GM12878 (cell line): ENCODE measurements around the gene ZFHX2. TPM values are rescaled to one million over a fixed set of nuclear protein-coding genes. Genes with fewer than 3 reads are reported as not detected.
A peak's percentile ranks its signal among the peaks of the same experiment; 100 is the strongest.

Experiments used
- ATAC-seq: fragments of 200-7000 bp; cut with Tn5 transposase; 3 replicates; pipeline ENCODE4 v1.9.1; 2020; ENCODE audit warnings: mild to moderate bottlenecking, moderate library complexity
- BruUV-seq: library from RNA; stranded (reverse); fragments of 400-500 nt; replicated peaks from 2 replicates; lab custom pipeline; 2021; lab: Mats Ljungman, UMichigan
- CTCF ChIA-PET: fragments of 300-600 bp; sonication (Branson Sonifier 250); formaldehyde crosslinking; extraction: SDS; loops from one replicate; lab custom pipeline; 2021; ENCODE audit warnings: inconsistent platforms; lab: Yijun Ruan, JAX
- POLR2A ChIA-PET: fragments of 350-600 bp; formaldehyde crosslinking; extraction: SDS; loops from one replicate; lab custom pipeline; 2021; ENCODE audit warnings: inconsistent platforms; lab: Charles Lee
- RAD21 ChIA-PET: fragments of 300-600 bp; sonication (Branson Sonifier 250); formaldehyde crosslinking; loops from one replicate; lab custom pipeline; 2023; ENCODE audit warnings: antibody characterized with exemption; ENCODE audit not compliant: unreplicated experiment; lab: Charles Lee
- SMC1A ChIA-PET: fragments of 300-600 bp; sonication (Branson Sonifier 250); formaldehyde crosslinking; loops from one replicate; lab custom pipeline; 2023; ENCODE audit not compliant: unreplicated experiment, uncharacterized antibody; lab: Charles Lee
- DNase-seq: peaks from one replicate; pipeline ENCODE4 v3.0.0-alpha.2; 2011; ENCODE audit warnings: low read depth, low spot score
- FAIRE-seq: peaks from 3 replicates; lab custom pipeline; 2011; peaks lifted over from hg19 to GRCh38; lab: Jason Lieb, UNC
- H2AFZ ChIP-seq: 2 replicates; pipeline ENCODE4 v1.6.0; 2011; ENCODE audit warnings: low read depth, low read length, control low read depth; ENCODE audit not compliant: control insufficient read depth
- H3K27ac ChIP-seq: 2 replicates; pipeline ENCODE4 v1.5.1; 2011; ENCODE audit warnings: control low read depth; ENCODE audit not compliant: control insufficient read depth, insufficient read depth
- H3K27me3 ChIP-seq, 2 experiments: replicated peaks in 1 of 2; 2 replicates each; pipeline versions ENCODE4 v1.6.0 to v1.6.1; 2011; ENCODE audit warnings: low read length in 1 of 2; ENCODE audit not compliant: control insufficient read depth in 2 of 2, insufficient read depth in 2 of 2
- H3K36me3 ChIP-seq, 2 experiments: 2 replicates each; pipeline ENCODE4 v1.5.1; 2011; ENCODE audit warnings: low read length in 1 of 2; ENCODE audit not compliant: control insufficient read depth in 2 of 2, insufficient read depth in 2 of 2
- H3K4me1 ChIP-seq: 2 replicates; pipeline ENCODE4 v1.6.1; 2011; ENCODE audit warnings: mild to moderate bottlenecking, low read length, moderate library complexity, mixed read lengths; ENCODE audit not compliant: control insufficient read depth, insufficient read depth
- H3K4me2 ChIP-seq: 2 replicates; pipeline ENCODE4 v1.6.0; 2011; ENCODE audit warnings: control low read depth; ENCODE audit not compliant: control insufficient read depth, insufficient read depth
- H3K4me3 ChIP-seq: fragments of 200-600 bp; sonication (generic); 2 replicates; pipeline ENCODE4 v1.5.1; 2016
- H3K79me2 ChIP-seq: 2 replicates; pipeline ENCODE4 v1.6.0; 2011; ENCODE audit warnings: low read length; ENCODE audit not compliant: control insufficient read depth, insufficient read depth
- H3K9ac ChIP-seq: 2 replicates; pipeline ENCODE4 v1.8.0; 2011; ENCODE audit warnings: low read length, control low read depth, mixed read lengths; ENCODE audit not compliant: control insufficient read depth, insufficient read depth
- H3K9me3 ChIP-seq: replicated peaks from 3 replicates; pipeline ENCODE4 v1.5.1; 2011; ENCODE audit warnings: mild to moderate bottlenecking, low read length; ENCODE audit not compliant: control insufficient read depth, insufficient read depth
- H4K20me1 ChIP-seq: 2 replicates; pipeline ENCODE4 v1.6.0; 2011; ENCODE audit not compliant: control insufficient read depth, insufficient read depth
- ATF2 ChIP-seq: IDR thresholded peaks from 2 replicates; pipeline ENCODE4 v1.6.1; 2012; ENCODE audit warnings: low read length, inconsistent platforms
- CEBPZ ChIP-seq: fragments of 150-350 bp; IDR thresholded peaks from 2 replicates; pipeline ENCODE4 v1.6.1; 2016; ENCODE audit warnings: low read depth, low read length
- PKNOX1 ChIP-seq: fragments of 450-650 bp; IDR thresholded peaks from 2 replicates; pipeline ENCODE4 v1.6.1; 2016; ENCODE audit warnings: mild to moderate bottlenecking
- RAD51 ChIP-seq: fragments of 450-650 bp; IDR thresholded peaks from 2 replicates; pipeline ENCODE4 v1.6.1; 2016; ENCODE audit warnings: moderate library complexity, mild to moderate bottlenecking, inconsistent platforms
- RCOR1 ChIP-seq: conservative IDR thresholded peaks from 2 replicates; pipeline ENCODE4 v1.6.1; 2012; ENCODE audit warnings: low read depth, low read length, improper control_type of control experiment
- SMC3 ChIP-seq: IDR thresholded peaks from 2 replicates; pipeline ENCODE4 v1.6.1; 2011; ENCODE audit warnings: low read length, improper control_type of control experiment, borderline replicate concordance
- STAT3 ChIP-seq: IDR thresholded peaks from 2 replicates; pipeline ENCODE4 v1.6.1; 2011; ENCODE audit warnings: low read depth, low read length, improper control_type of control experiment
- ZBED1 ChIP-seq: IDR thresholded peaks from 2 replicates; pipeline ENCODE4 v1.6.1; 2016; ENCODE audit warnings: borderline replicate concordance
- ZBTB40 ChIP-seq: fragments of 450-650 bp; IDR thresholded peaks from 2 replicates; pipeline ENCODE4 v1.6.1; 2016; ENCODE audit warnings: mild to moderate bottlenecking, moderate library complexity, borderline replicate concordance
- WGBS: methylation state at CpG from one replicate; pipeline ENCODE4 v1.1.6; 2016; ENCODE audit warnings: low lambda C conversion rate; ENCODE audit not compliant: insufficient replicate concordance, insufficient coverage; ENCODE audit errors: missing lambda C conversion rate; 5-methylcytosine and 5-hydroxymethylcytosine counted together
- in situ Hi-C: fragments of 300-500 bp; cut with MboI; formaldehyde crosslinking; loops from 9 replicates; pipeline ENCODE4 v1.14.3; 2018; ENCODE audit warnings: mixed read lengths
- intact Hi-C: fragments of 100-400 bp; cut with micrococcal nuclease; formaldehyde crosslinking; loops from one replicate; pipeline ENCODE4 v1.14.2; 2022; ENCODE audit not compliant: unreplicated experiment
- polyA plus RNA-seq, 11 experiments: library from polyadenylated mRNA; depleted of rRNA in 4 of 11; unstranded in 6 of 11; stranded (reverse) in 5 of 11; fragments of >200 nt; fragmentation: Nextera tagmentation in 4 of 11; fragmentation: Illumina TruSeq in 1 of 11; extraction: Ambion mirVana in 4 of 11; extraction: Trizol in 1 of 11; gene quantifications; 1 replicate in 1 of 11; 2 replicates in 10 of 11; pipeline versions ENCODE4 v1.2.1 to v1.2.3, GENCODE V29; 2011 to 2016; ENCODE audit warnings: inconsistent platforms in 2 of 11, missing spikeins in 2 of 11, low read depth in 1 of 11
- total RNA-seq, 4 experiments: library from RNA; depleted of rRNA in 3 of 4; stranded (reverse); fragments of >200 nt in 3 of 4; fragmentation: Illumina TruSeq in 1 of 4; extraction: Trizol in 1 of 4; gene quantifications; 2 replicates each; pipeline versions ENCODE4 v1.2.1 to v1.2.3, GENCODE V29; 2013 to 2021

The ZFHX2 gene
- total and polyA plus RNA-seq, 10 of the 15 experiments (the other 5 are each of a cell fraction or from before 2014, with no cell fraction given) = 0.27 to 2.2 (median 0.55) TPM

- CTCF ChIA-PET = interaction anchor here (0.7 to 3.5 kb wide), 10 partner anchors 8 to 524 kb away, joined by 3 to 33 read pairs (median 6); partner anchors contain the start of gene THTPA
- peaks cover 13% of the 10 kb centered on the region for H3K79me2 ChIP-seq
- intact Hi-C loops (no loop called here), in situ Hi-C loops (no loop called here)
- under 1% methylated on average over 52 of the region's 53 CpGs for WGBS
- POLR2A ChIA-PET = interaction anchor here (1.1 to 1.8 kb wide), 3 partner anchors 9 to 281 kb away, joined by 3 to 8 read pairs (median 4); no protein-coding TSS in a partner anchor
- SMC1A ChIA-PET = interaction anchor here (0.8 to 2.6 kb wide), 7 partner anchors 8 to 268 kb away, joined by 4 to 10 read pairs (median 4); partner anchors contain the start of genes THTPA and ZFHX2
- DNase-seq = peak; percentile 69
- no peaks in the 10 kb centered on the region for H4K20me1 ChIP-seq
- H3K9ac ChIP-seq = peak within 1 kb of the TSS; percentile 66
- peaks cover 2 to 8% of the 10 kb centered on the region in 2 experiments; a peak in 2 of 4 replicates for H3K36me3 ChIP-seq
- RAD21 ChIA-PET = interaction anchor here (0.5 to 1.9 kb wide), 8 partner anchors 10 to 357 kb away, joined by 3 to 6 read pairs (median 3); no protein-coding TSS in a partner anchor
- peak within 1 kb of the TSS; percentile 76 for H3K27ac ChIP-seq
- FAIRE-seq = peak; percentile 91
- peak within 1 kb of the TSS; percentile 96 for H2AFZ ChIP-seq
- H3K4me2 ChIP-seq = peak within 1 kb of the TSS; percentile 92
- peak within 1 kb of the TSS; percentile 93 for H3K4me3 ChIP-seq
- peak; percentile 95 for ATAC-seq
- TSS peak; percentile 70 for BruUV-seq
- H3K27me3 ChIP-seq = no peaks in the 10 kb centered on the region
- H3K4me1 ChIP-seq = peaks cover 11% of the 10 kb centered on the region
- no peaks in the 10 kb centered on the region for H3K9me3 ChIP-seq
- TF ChIP-seq STAT3 (no peak), PKNOX1 (0 out of 2 replicates have a peak, but pooled peaks have one; percentile 44), ZBED1 (peak; percentile 33; the same call in 1 of the 2 replicates), RAD51 (no peak), ATF2 (no peak), ZBTB40 (no peak), CEBPZ (no peak), RCOR1 (no peak), SMC3 (no peak)
Measured at GRCh38 chr14:23567186-23568020, 15.8 kb upstream of the ZFHX2 start, which contains the start of gene AP1G2. TSS of gene AP1G2 (minus strand) at chr14:23567791. CDS start at chr14:23567314, 477 bp downstream.
